DND-41 (cell line): ENCODE measurements around the gene MGAT5B.

Source experiments
- ATAC-seq: fragments of 200-7000 bp; cut with Tn5 transposase; 3 replicates; pipeline ENCODE4 v1.9.1; 2021; ENCODE audit warnings: low read depth; ENCODE audit not compliant: insufficient read depth
- DNase-seq: peaks from one replicate; pipeline ENCODE4 v3.0.0-alpha.2; 2020
- H2AFZ ChIP-seq: 2 replicates; pipeline ENCODE4 v1.6.0; 2012; ENCODE audit warnings: low read depth, low read length
- H3K27ac ChIP-seq: 2 replicates; pipeline ENCODE4 v1.5.1; 2012; ENCODE audit warnings: low read length, inconsistent platforms
- H3K27me3 ChIP-seq: fragments of 200-600 bp; sonication (generic); 2 replicates; pipeline ENCODE4 v1.6.0; 2012; ENCODE audit warnings: low read length, mild to moderate bottlenecking, inconsistent platforms; ENCODE audit not compliant: insufficient read depth, poor library complexity
- H3K36me3 ChIP-seq: 2 replicates; pipeline ENCODE4 v1.5.1; 2012; ENCODE audit warnings: low read length, inconsistent platforms; ENCODE audit not compliant: insufficient read depth
- H3K4me1 ChIP-seq: 2 replicates; pipeline ENCODE4 v1.5.1; 2012; ENCODE audit warnings: mild to moderate bottlenecking, low read length; ENCODE audit not compliant: insufficient read depth
- H3K4me2 ChIP-seq: 2 replicates; pipeline ENCODE4 v1.6.0; 2012; ENCODE audit warnings: mild to moderate bottlenecking, moderate library complexity, low read length, inconsistent platforms; ENCODE audit not compliant: insufficient read depth
- H3K4me3 ChIP-seq, 2 experiments: fragments of 200-600 bp in 1 of 2; shearing (Covaris generic) in 1 of 2; 2 replicates each; pipeline ENCODE4 v1.5.1; 2012 to 2016; ENCODE audit warnings: inconsistent platforms in 2 of 2, low read length in 2 of 2, mild to moderate bottlenecking in 2 of 2, low read depth in 1 of 2, moderate library complexity in 1 of 2
- H3K79me2 ChIP-seq: 2 replicates; pipeline ENCODE4 v1.6.0; 2012; ENCODE audit warnings: low read length, inconsistent platforms; ENCODE audit not compliant: insufficient read depth
- H3K9ac ChIP-seq: 2 replicates; pipeline ENCODE4 v1.6.0; 2012; ENCODE audit warnings: low read depth, mild to moderate bottlenecking, inconsistent platforms, low read length, moderate library complexity
- H3K9me3 ChIP-seq: 2 replicates; pipeline ENCODE4 v1.5.1; 2012; ENCODE audit warnings: low read length, moderate library complexity, mild to moderate bottlenecking, inconsistent platforms; ENCODE audit not compliant: insufficient read depth, severe bottlenecking
- H4K20me1 ChIP-seq: 2 replicates; pipeline ENCODE4 v1.6.0; 2012; ENCODE audit warnings: low read length; ENCODE audit not compliant: insufficient read depth
- EZH2 ChIP-seq: IDR thresholded peaks from 3 replicates; pipeline ENCODE4 v1.6.1; 2012; ENCODE audit warnings: borderline replicate concordance, low read depth, mild to moderate bottlenecking, moderate library complexity, low read length, inconsistent platforms; ENCODE audit not compliant: severe bottlenecking
- TF ChIP-seq, protein P1 (sequence below): IDR thresholded peaks from 2 replicates; pipeline ENCODE4 v1.5.1; 2012; ENCODE audit warnings: borderline replicate concordance, low read length, moderate library complexity, mild to moderate bottlenecking; ENCODE audit not compliant: poor library complexity, severe bottlenecking; ENCODE audit errors: extremely low read depth

MGAT5B gene

DNA sequence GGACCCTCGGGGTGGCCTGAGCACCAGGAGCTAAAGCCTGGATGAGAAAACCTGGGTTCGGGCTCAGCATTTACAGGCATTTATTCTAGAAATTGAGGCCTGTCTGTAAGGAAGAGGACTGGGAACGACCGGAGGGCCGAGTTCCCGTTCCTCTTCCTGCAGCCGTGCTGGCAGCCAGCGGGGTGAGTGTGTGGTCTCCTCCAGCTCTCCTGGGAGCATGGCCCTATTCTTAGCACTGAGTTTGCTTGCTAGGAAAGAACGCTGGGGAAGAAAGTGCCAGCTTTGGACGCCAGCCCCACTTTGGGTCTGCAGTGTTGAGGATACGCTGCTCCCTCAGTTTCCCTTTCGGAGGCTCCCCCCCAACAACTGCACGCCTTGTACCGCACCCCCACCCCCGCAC is 49.6 kb downstream of the MGAT5B start:
- Histone ChIP-seq H3K27ac (no peak overlapping the region), H3K4me2 (no peak overlapping the region), H3K4me1 (no peaks in the 10 kb centered on the region), H3K9me3 (no peaks in the 10 kb centered on the region), H3K27me3 (no peaks in the 10 kb centered on the region), H4K20me1 (peaks cover 7% of the 10 kb centered on the region), H2AFZ (no peak overlapping the region), H3K79me2 (no peaks in the 10 kb centered on the region), H3K4me3 (no peak overlapping the region), H3K9ac (no peak overlapping the region), H3K36me3 (no peaks in the 10 kb centered on the region)
- DNase-seq: no peak
- TF ChIP-seq EZH2: no peak
- TF ChIP-seq, protein P1, sequence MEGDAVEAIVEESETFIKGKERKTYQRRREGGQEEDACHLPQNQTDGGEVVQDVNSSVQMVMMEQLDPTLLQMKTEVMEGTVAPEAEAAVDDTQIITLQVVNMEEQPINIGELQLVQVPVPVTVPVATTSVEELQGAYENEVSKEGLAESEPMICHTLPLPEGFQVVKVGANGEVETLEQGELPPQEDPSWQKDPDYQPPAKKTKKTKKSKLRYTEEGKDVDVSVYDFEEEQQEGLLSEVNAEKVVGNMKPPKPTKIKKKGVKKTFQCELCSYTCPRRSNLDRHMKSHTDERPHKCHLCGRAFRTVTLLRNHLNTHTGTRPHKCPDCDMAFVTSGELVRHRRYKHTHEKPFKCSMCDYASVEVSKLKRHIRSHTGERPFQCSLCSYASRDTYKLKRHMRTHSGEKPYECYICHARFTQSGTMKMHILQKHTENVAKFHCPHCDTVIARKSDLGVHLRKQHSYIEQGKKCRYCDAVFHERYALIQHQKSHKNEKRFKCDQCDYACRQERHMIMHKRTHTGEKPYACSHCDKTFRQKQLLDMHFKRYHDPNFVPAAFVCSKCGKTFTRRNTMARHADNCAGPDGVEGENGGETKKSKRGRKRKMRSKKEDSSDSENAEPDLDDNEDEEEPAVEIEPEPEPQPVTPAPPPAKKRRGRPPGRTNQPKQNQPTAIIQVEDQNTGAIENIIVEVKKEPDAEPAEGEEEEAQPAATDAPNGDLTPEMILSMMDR: no peak
- ATAC-seq: no peak

DNA sequence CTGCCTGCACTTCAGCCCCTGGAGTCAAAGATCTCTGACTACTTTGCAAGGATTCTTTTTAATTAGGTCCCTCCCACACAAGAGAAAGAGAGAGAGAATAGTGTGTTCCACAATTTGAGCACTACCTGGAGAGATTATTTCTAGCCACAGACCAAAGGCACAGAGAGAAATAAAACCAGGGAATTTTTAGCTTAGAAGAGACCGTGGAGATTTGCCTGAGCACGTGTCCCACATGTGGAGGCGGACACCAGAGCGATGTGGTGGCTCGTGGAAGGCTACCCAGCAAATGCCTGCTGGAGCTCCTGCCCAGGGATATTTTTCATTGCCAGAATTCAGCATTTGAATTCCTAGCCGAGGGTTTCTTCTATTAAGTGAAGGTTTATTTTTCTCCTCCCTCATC is 50.6 kb downstream of the MGAT5B start:
- ATAC-seq: no peak
- Histone ChIP-seq H3K27ac (no peak overlapping the region), H3K79me2 (no peaks in the 10 kb centered on the region), H3K4me2 (no peak overlapping the region), H4K20me1 (peaks cover 4% of the 10 kb centered on the region; the same call in 1 of the 2 replicates), H3K4me1 (no peaks in the 10 kb centered on the region), H3K36me3 (no peaks in the 10 kb centered on the region), H3K4me3 (no peak overlapping the region), H3K9ac (no peak overlapping the region), H3K9me3 (no peaks in the 10 kb centered on the region), H3K27me3 (no peaks in the 10 kb centered on the region), H2AFZ (no peak overlapping the region)
- no peak for TF ChIP-seq EZH2
- TF ChIP-seq, protein P1: no peak
- no peak for DNase-seq

DNA sequence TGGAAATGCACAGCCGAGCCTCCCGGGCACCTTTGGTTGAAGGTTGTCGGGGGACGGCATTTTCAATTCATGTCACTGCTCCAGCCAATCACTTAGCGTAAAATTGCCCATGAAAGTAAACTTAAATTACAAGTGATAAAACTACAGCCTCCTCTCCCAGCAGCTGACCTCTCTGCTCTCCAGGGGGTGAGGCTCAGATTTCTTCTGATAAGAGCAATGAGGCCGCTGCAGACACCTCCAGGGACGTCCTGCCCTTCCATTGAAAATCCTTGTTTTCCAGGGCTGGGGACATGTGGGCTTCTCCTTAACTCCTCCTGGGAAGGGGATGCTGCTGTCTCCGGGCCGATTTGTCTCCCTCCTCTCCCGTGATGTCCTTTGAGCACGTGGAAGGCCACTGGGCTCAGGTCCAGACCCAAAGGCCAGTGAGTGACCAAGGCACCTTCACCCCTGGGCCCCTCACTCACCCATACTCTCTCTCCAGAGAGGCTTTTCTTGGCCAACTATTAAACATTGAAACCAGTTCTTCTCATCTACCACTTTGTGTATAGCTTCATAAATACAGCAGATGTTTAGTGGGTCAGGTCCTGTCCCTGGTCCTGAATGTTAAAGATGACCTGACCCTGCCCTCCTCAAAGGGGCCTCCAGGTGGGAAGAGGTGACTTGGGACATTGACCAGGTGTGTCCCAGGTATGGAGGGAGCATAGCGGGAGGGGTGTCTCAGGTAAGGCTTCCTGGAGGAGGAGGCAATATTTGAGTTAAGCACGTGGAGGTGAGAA is 52.3 kb downstream of the MGAT5B start:
- Histone ChIP-seq H3K4me3 (no peak overlapping the region), H3K4me2 (no peak overlapping the region), H4K20me1 (peaks cover 7% of the 10 kb centered on the region; the same call in 1 of the 2 replicates), H3K27ac (no peak overlapping the region), H3K79me2 (no peaks in the 10 kb centered on the region), H3K9me3 (no peaks in the 10 kb centered on the region), H3K4me1 (no peaks in the 10 kb centered on the region), H3K36me3 (no peaks in the 10 kb centered on the region), H3K9ac (no peak overlapping the region), H2AFZ (no peak overlapping the region), H3K27me3 (no peaks in the 10 kb centered on the region)
- TF ChIP-seq, protein P1: no peak
- TF ChIP-seq EZH2: no peak
- ATAC-seq (no peak), DNase-seq (no peak)
